ENCODE results near the gene LRRC17.

DNA sequence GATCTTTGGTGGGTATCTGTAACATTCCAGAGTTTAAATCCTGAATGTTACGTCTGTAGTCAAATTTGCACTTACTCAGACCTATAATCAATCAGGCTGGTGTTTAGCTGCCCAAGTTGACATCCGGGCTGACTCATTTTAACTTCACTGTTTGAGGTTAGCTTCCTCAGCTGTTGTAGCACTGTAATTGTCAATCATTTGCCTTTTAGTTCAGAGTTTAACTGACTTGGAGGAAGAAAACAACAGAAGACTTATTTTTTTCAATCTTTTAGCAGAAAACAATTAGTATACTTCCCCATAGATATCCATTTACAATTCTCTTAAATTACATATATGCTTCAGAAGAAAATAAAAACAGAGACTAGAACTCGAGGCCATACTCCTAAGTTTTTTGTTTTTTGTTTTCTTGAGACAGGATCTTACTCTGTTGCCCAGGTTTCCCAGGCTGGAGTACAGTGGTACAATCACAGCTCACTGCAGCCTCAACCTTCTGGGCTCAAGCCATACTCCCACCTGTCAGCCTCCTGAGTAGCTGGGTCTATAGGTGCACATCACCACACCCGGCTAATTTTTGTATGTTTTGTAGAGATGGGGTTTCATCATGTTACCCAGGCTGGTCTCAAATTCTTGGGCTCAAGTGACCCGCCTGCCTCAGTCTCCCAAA lies 38.5 kb upstream of the LRRC17 start:
- TF ChIP-seq, protein P1, sequence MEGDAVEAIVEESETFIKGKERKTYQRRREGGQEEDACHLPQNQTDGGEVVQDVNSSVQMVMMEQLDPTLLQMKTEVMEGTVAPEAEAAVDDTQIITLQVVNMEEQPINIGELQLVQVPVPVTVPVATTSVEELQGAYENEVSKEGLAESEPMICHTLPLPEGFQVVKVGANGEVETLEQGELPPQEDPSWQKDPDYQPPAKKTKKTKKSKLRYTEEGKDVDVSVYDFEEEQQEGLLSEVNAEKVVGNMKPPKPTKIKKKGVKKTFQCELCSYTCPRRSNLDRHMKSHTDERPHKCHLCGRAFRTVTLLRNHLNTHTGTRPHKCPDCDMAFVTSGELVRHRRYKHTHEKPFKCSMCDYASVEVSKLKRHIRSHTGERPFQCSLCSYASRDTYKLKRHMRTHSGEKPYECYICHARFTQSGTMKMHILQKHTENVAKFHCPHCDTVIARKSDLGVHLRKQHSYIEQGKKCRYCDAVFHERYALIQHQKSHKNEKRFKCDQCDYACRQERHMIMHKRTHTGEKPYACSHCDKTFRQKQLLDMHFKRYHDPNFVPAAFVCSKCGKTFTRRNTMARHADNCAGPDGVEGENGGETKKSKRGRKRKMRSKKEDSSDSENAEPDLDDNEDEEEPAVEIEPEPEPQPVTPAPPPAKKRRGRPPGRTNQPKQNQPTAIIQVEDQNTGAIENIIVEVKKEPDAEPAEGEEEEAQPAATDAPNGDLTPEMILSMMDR (IDR thresholded peaks at IDR 0.05; ENCODE audit: poor library complexity, severe bottlenecking), result no peak
- TF ChIP-seq POLR2AphosphoS5 (IDR thresholded peaks at IDR 0.05) (no peak), TAF1 (IDR thresholded peaks at IDR 0.05; ENCODE audit: low read depth) (no peak), RAD21 (conservative IDR thresholded peaks at IDR 0.05) (no peak), MXI1 (conservative IDR thresholded peaks at IDR 0.05; ENCODE audit: poor library complexity, severe bottlenecking) (no peak), EZH2 (IDR thresholded peaks at IDR 0.05; ENCODE audit: borderline replicate concordance, insufficient read depth, low read length, poor library complexity, severe bottlenecking) (no peak), EP300 (conservative IDR thresholded peaks at IDR 0.05; ENCODE audit: poor library complexity, severe bottlenecking) (no peak)

All from neural cell (in vitro differentiated cells).